H1 (cell line): ENCODE results near the gene API5. TPM values are rescaled to one million over a fixed set of nuclear protein-coding genes. Genes with fewer than 3 reads are reported as not detected.

ENCODE experiments used
- CTCF ChIA-PET: fragments of 300-600 bp; sonication (Branson Sonifier 250); formaldehyde crosslinking; loops from one replicate; lab custom pipeline; 2021; ENCODE audit not compliant: partially characterized antibody; lab: Charles Lee
- POLR2A ChIA-PET: fragments of 300-600 bp; sonication (Branson Sonifier 250); formaldehyde crosslinking; loops from one replicate; lab custom pipeline; 2021; ENCODE audit warnings: inconsistent platforms; ENCODE audit not compliant: partially characterized antibody; lab: Charles Lee
- DNase-seq, 2 experiments: peaks; one replicate each; pipeline versions ENCODE4 v3.0.0 to v3.0.0-alpha.2; 2010 to 2022; ENCODE audit warnings: low spot score in 2 of 2, low read depth in 1 of 2, mixed read lengths in 1 of 2
- FAIRE-seq: peaks from 2 replicates; lab custom pipeline; 2011; peaks lifted over from hg19 to GRCh38; lab: Jason Lieb, UNC
- H2AFZ ChIP-seq: 2 replicates; pipeline ENCODE4 v1.8.1; 2012; ENCODE audit warnings: low read length, inconsistent platforms
- H2AK5ac ChIP-seq: 2 replicates; pipeline ENCODE4 v1.6.1; 2013; ENCODE audit warnings: low read depth, low read length
- H2BK120ac ChIP-seq: replicated peaks from 2 replicates; pipeline ENCODE3; 2013; ENCODE audit warnings: low read depth, low read length, inconsistent platforms
- H2BK12ac ChIP-seq: 2 replicates; pipeline ENCODE4 v1.6.1; 2013; ENCODE audit warnings: low read depth, low read length
- H2BK15ac ChIP-seq: 2 replicates; pipeline ENCODE4 v1.6.1; 2013; ENCODE audit warnings: low read length
- H2BK20ac ChIP-seq: 2 replicates; pipeline ENCODE4 v1.6.1; 2013; ENCODE audit warnings: low read length
- H2BK5ac ChIP-seq: 2 replicates; pipeline ENCODE4 v1.6.1; 2013; ENCODE audit warnings: low read depth, low read length
- H3K14ac ChIP-seq: 2 replicates; pipeline ENCODE4 v1.6.1; 2013; ENCODE audit warnings: inconsistent platforms; ENCODE audit not compliant: insufficient read length
- H3K18ac ChIP-seq: 2 replicates; pipeline ENCODE4 v1.6.1; 2013; ENCODE audit warnings: low read length; ENCODE audit errors: extremely low read depth
- H3K23ac ChIP-seq: 2 replicates; pipeline ENCODE4 v1.6.1; 2013; ENCODE audit warnings: inconsistent platforms; ENCODE audit not compliant: insufficient read length
- H3K23me2 ChIP-seq: 2 replicates; pipeline ENCODE4 v1.6.1; 2013; ENCODE audit warnings: low read depth, low read length
- H3K27ac ChIP-seq: 2 replicates; pipeline ENCODE4 v1.6.1; 2011; ENCODE audit warnings: low read depth, low read length, inconsistent platforms
- H3K27me3 ChIP-seq, 4 experiments: replicated peaks in 1 of 4; 1 replicate in 1 of 4; 2 replicates in 3 of 4; pipeline versions ENCODE4 v1.6.1 to v1.8.1; 2011 to 2013; ENCODE audit warnings: low read length in 3 of 4, mild to moderate bottlenecking in 3 of 4, inconsistent platforms in 2 of 4, mixed read lengths in 2 of 4, moderate library complexity in 1 of 4; ENCODE audit not compliant: control insufficient read depth in 3 of 4, insufficient read depth in 3 of 4; ENCODE audit errors: extremely low read depth in 1 of 4
- H3K36me3 ChIP-seq, 4 experiments: 2 replicates each; pipeline versions ENCODE4 v1.6.1 to v1.8.1; 2011 to 2013; ENCODE audit warnings: mild to moderate bottlenecking in 4 of 4, low read length in 3 of 4, moderate library complexity in 2 of 4, control low read depth in 1 of 4, inconsistent platforms in 1 of 4; ENCODE audit not compliant: insufficient read depth in 4 of 4, control insufficient read depth in 2 of 4
- H3K4ac ChIP-seq: replicated peaks from 2 replicates; pipeline ENCODE3; 2013; ENCODE audit warnings: low read length, low read depth, mixed read lengths, inconsistent platforms; ENCODE audit not compliant: insufficient read length
- H3K4me1 ChIP-seq, 4 experiments: replicated peaks in 1 of 4; 1 replicate in 1 of 4; 2 replicates in 3 of 4; pipeline versions ENCODE4 v1.6.1 to v1.8.1; 2011 to 2013; ENCODE audit warnings: low read length in 3 of 4, inconsistent platforms in 2 of 4, mixed read lengths in 1 of 4; ENCODE audit not compliant: insufficient read depth in 4 of 4, control insufficient read depth in 3 of 4
- H3K4me2 ChIP-seq, 2 experiments: 2 replicates each; pipeline versions ENCODE4 v1.6.1 to v1.8.1; 2011 to 2013; ENCODE audit warnings: low read depth in 2 of 2, low read length in 2 of 2, control low read depth in 1 of 2, inconsistent platforms in 1 of 2, mild to moderate bottlenecking in 1 of 2; ENCODE audit not compliant: insufficient read depth in 1 of 2
- H3K4me3 ChIP-seq, 4 experiments: fragments of 200-600, 300-600 bp in 1 of 4; sonication (generic), shearing (Covaris generic), sonication (Bioruptor Twin) in 1 of 4; 2 replicates each; pipeline versions ENCODE4 v1.5.1 to v1.8.1; 2011 to 2016; ENCODE audit warnings: low read length in 4 of 4, low read depth in 3 of 4, control low read depth in 2 of 4, inconsistent platforms in 2 of 4, mild to moderate bottlenecking in 2 of 4, mixed read lengths in 1 of 4, moderate library complexity in 1 of 4; ENCODE audit not compliant: insufficient read depth in 2 of 4; ENCODE audit errors: extremely low read depth in 1 of 4
- H3K56ac ChIP-seq: replicated peaks from 2 replicates; pipeline ENCODE3; 2013; ENCODE audit warnings: low read depth, mild to moderate bottlenecking, mixed read lengths, low read length, inconsistent platforms; ENCODE audit not compliant: insufficient read length
- H3K79me1 ChIP-seq: 2 replicates; pipeline ENCODE4 v1.6.1; 2013; ENCODE audit warnings: low read depth, low read length, control low read depth
- H3K79me2 ChIP-seq, 2 experiments: 2 replicates each; pipeline versions ENCODE4 v1.6.1 to v1.8.1; 2012 to 2013; ENCODE audit warnings: low read length in 2 of 2, mild to moderate bottlenecking in 2 of 2, inconsistent platforms in 1 of 2; ENCODE audit not compliant: insufficient read depth in 2 of 2, control insufficient read depth in 1 of 2
- H3K9ac ChIP-seq, 4 experiments: replicated peaks in 1 of 4; 1 replicate in 1 of 4; 2 replicates in 3 of 4; pipeline versions ENCODE4 v1.6.1 to v1.8.1; 2011 to 2013; ENCODE audit warnings: low read depth in 3 of 4, low read length in 3 of 4, control low read depth in 2 of 4, mild to moderate bottlenecking in 2 of 4, moderate library complexity in 2 of 4, inconsistent platforms in 1 of 4; ENCODE audit errors: extremely low read depth in 1 of 4
- H3K9me3 ChIP-seq, 2 experiments: 2 replicates each; pipeline versions ENCODE4 v1.6.1 to v1.8.1; 2012 to 2013; ENCODE audit warnings: mild to moderate bottlenecking in 2 of 2, moderate library complexity in 2 of 2, control low read depth in 1 of 2, inconsistent platforms in 1 of 2, low read depth in 1 of 2, low read length in 1 of 2, mixed read lengths in 1 of 2; ENCODE audit not compliant: insufficient read depth in 2 of 2
- H4K20me1 ChIP-seq, 2 experiments: replicated peaks in 1 of 2; 2 replicates each; pipeline versions ENCODE3 to v1.8.1; 2011 to 2013; ENCODE audit warnings: inconsistent platforms in 2 of 2, low read length in 2 of 2, mild to moderate bottlenecking in 1 of 2; ENCODE audit not compliant: insufficient read depth in 2 of 2, control insufficient read depth in 1 of 2
- H4K5ac ChIP-seq: 2 replicates; pipeline ENCODE4 v1.6.1; 2013; ENCODE audit warnings: low read length, low read depth, mixed read lengths, inconsistent platforms; ENCODE audit not compliant: insufficient read length
- H4K8ac ChIP-seq: 2 replicates; pipeline ENCODE4 v1.8.0; 2013; ENCODE audit warnings: mild to moderate bottlenecking, moderate library complexity, low read length, inconsistent platforms; ENCODE audit not compliant: insufficient read depth; ENCODE audit errors: extremely low read depth
- H4K91ac ChIP-seq: replicated peaks from 2 replicates; pipeline ENCODE3; 2013; ENCODE audit warnings: low read length, mixed read lengths, inconsistent platforms; ENCODE audit not compliant: insufficient read length
- CTCF ChIP-seq, 3 experiments: IDR thresholded peaks; 1 replicate in 2 of 3; 2 replicates in 1 of 3; pipeline versions ENCODE4 v1.5.1 to v1.6.1; 2011; ENCODE audit warnings: low read length in 3 of 3, mild to moderate bottlenecking in 3 of 3, inconsistent platforms in 2 of 3, low read depth in 1 of 3, moderate library complexity in 1 of 3; ENCODE audit not compliant: insufficient read depth in 1 of 3; ENCODE audit errors: control extremely low read depth in 1 of 3
- MAFK ChIP-seq: IDR thresholded peaks from 2 replicates; pipeline ENCODE4 v1.6.1; 2012; ENCODE audit warnings: low read depth, mild to moderate bottlenecking, improper control_type of control experiment, low read length
- RAD21 ChIP-seq, 2 experiments: IDR thresholded peaks in 1 of 2; conservative IDR thresholded peaks in 1 of 2; 2 replicates each; pipeline ENCODE4 v1.6.1; 2011; ENCODE audit warnings: low read depth in 2 of 2, low read length in 2 of 2, improper control_type of control experiment in 1 of 2, inconsistent platforms in 1 of 2, mild to moderate bottlenecking in 1 of 2, moderate library complexity in 1 of 2
- WGBS, 2 experiments: shearing (Covaris generic) in 1 of 2; methylation state at CpG; one replicate each; pipeline versions ENCODE4 v1.1.6 to v1.1.7; 2013 to 2015; ENCODE audit warnings: low lambda C conversion rate in 2 of 2, mixed read lengths in 2 of 2, inconsistent platforms in 1 of 2, low coverage in 1 of 2, missing lambda C conversion rate in 1 of 2; ENCODE audit not compliant: insufficient replicate concordance in 2 of 2, insufficient coverage in 1 of 2, insufficient read length in 1 of 2; ENCODE audit errors: extremely low coverage in 1 of 2, missing lambda C conversion rate in 1 of 2; 5-methylcytosine and 5-hydroxymethylcytosine counted together
- polyA plus RNA-seq, 7 experiments: library from polyadenylated mRNA; depleted of rRNA in 3 of 7; stranded (reverse) in 5 of 7; unstranded in 2 of 7; fragments of >200 nt in 5 of 7; fragments of 200-250 nt in 2 of 7; gene quantifications; 1 replicate in 5 of 7; 2 replicates in 1 of 7; 4 replicates in 1 of 7; pipeline versions ENCODE4 v1.2.1 to v1.2.3, GENCODE V29; 2011 to 2013; ENCODE audit warnings: missing spikeins in 2 of 7, mixed read lengths in 2 of 7
- total RNA-seq: library from RNA; stranded (reverse); fragmentation: NEBNext Ultra II Directional; extraction: Animal tissue kit (Norgen Biotek cat#: 25700); gene quantifications from 2 replicates; pipeline ENCODE4 v1.2.1, GENCODE V29; 2021

Gene API5
- total and polyA plus RNA-seq, 2 of the 8 experiments (the other 6 are each of a cell fraction or from before 2014, with no cell fraction given) = 39.1 to 155 TPM

GRCh38 chr11:43282607-43283440 lies 29.0 kb upstream of the API5 start:
- peak; percentile 90 to 91 for TF ChIP-seq RAD21 (IDR thresholded peaks at IDR 0.05 in 1 of 2, conservative IDR thresholded peaks at IDR 0.05 in 1 of 2; ENCODE audit: low read depth in 2 of 2, low read length in 2 of 2)
- TF ChIP-seq CTCF (IDR thresholded peaks at IDR 0.05; ENCODE audit: control extremely low read depth in 1 of 3, insufficient read depth in 1 of 3, low read depth in 1 of 3, low read length in 3 of 3) = peak; percentile 67 to 78 (median 75)
- TF ChIP-seq MAFK = no peak
- CTCF ChIA-PET = interaction anchor here (0.5 to 4.4 kb wide), 85 partner anchors 8 to 1472 kb away, joined by 3 to 42 read pairs (median 4); partner anchors contain the start of genes API5 and TTC17
- H3K27me3 ChIP-seq = no peaks in the 10 kb centered on the region
- H3K23ac ChIP-seq = no peak overlapping the region
- H3K79me1 ChIP-seq = no peaks in the 10 kb centered on the region
- H3K36me3 ChIP-seq = no peaks in the 10 kb centered on the region
- 42% methylated on average over 19 of the region's 19 CpGs; no CpG with 5 or more reads in 1 of the 2 experiments for WGBS, 2 experiments
- H3K79me2 ChIP-seq = no peaks in the 10 kb centered on the region
- H3K9ac ChIP-seq = no peak overlapping the region
- H3K4ac ChIP-seq = no peak overlapping the region
- no peak overlapping the region for H4K8ac ChIP-seq
- no peak overlapping the region for H2BK120ac ChIP-seq
- no peak for FAIRE-seq
- H3K18ac ChIP-seq = no peak overlapping the region
- no peak overlapping the region for H3K4me2 ChIP-seq
- H2BK15ac ChIP-seq = no peak overlapping the region
- no peak overlapping the region for H2BK5ac ChIP-seq
- H3K4me1 ChIP-seq = peaks cover 0 to 5% (median 3%) of the 10 kb centered on the region in 4 experiments; a peak in 4 of 7 replicates
- H3K9me3 ChIP-seq = no peaks in the 10 kb centered on the region
- no peak overlapping the region for H3K27ac ChIP-seq
- no peaks in the 10 kb centered on the region for H4K20me1 ChIP-seq
- no peak overlapping the region for H3K56ac ChIP-seq
- 0 out of 2 replicates have a peak overlapping the region, but pooled peaks have one; percentile 66 for H2BK20ac ChIP-seq
- no peak overlapping the region for H2AK5ac ChIP-seq
- H4K91ac ChIP-seq = no peak overlapping the region
- H3K14ac ChIP-seq = no peak overlapping the region
- H3K4me3 ChIP-seq = no peak overlapping the region
- H2AFZ ChIP-seq = peak overlapping the region; percentile 85
- POLR2A ChIA-PET = interaction anchor here (1.1 kb wide), 1 partner anchor 516 kb away, joined by 3 read pairs; no protein-coding TSS in a partner anchor
- no peak overlapping the region for H4K5ac ChIP-seq
- H2BK12ac ChIP-seq = no peak overlapping the region
- H3K23me2 ChIP-seq = no peaks in the 10 kb centered on the region
- peak in 1 of 2 experiments; percentile 76 for DNase-seq
